Lower lobe of right lung (tissue), 1 donor: Measurements from ENCODE around the gene PCDHB16. TPM values are rescaled to one million over a fixed set of nuclear protein-coding genes. Genes with fewer than 3 reads are reported as not detected.

Source experiments
- total RNA-seq: library from RNA; stranded (reverse); fragmentation: NEBNext Ultra II Directional; extraction: Animal tissue kit (Norgen Biotek cat#: 25700); gene quantifications from one replicate; pipeline ENCODE4 v1.2.1, GENCODE V29; 2021
- donor health status: DM: no; HTN: yes; CAD: no; lungs with severe emphysema.

The PCDHB16 gene
- total RNA-seq, 1 donor from 2014 or later: 2.6 TPM

Other genes with a start within 250 kb of the PCDHB16 start
- 5.8 TPM for gene PCDHAC2, start 215.9 kb upstream of the PCDHB16 start, total RNA-seq
- gene PCDHB1, start 131.0 kb upstream of the PCDHB16 start, total RNA-seq: 0.15 TPM
- gene PCDHB2, start 87.8 kb upstream of the PCDHB16 start, total RNA-seq: 5.6 TPM
- gene PCDHB3, start 81.9 kb upstream of the PCDHB16 start, total RNA-seq: 1.5 TPM
- 2.2 TPM for gene PCDHB4, start 60.6 kb upstream of the PCDHB16 start, total RNA-seq
- gene PCDHB5, start 47.2 kb upstream of the PCDHB16 start, total RNA-seq: 1.8 TPM
- gene PCDHB6, start 32.3 kb upstream of the PCDHB16 start, total RNA-seq: 0.41 TPM
- gene PCDHB7, start 9.7 kb upstream of the PCDHB16 start, total RNA-seq: 1.9 TPM
- 2.6 TPM for gene PCDHB8, start 4.6 kb upstream of the PCDHB16 start, total RNA-seq
- gene PCDHB9, start 4.8 kb downstream of the PCDHB16 start, total RNA-seq: 3.0 TPM
- 2.0 TPM for gene PCDHB10, start 10.0 kb downstream of the PCDHB16 start, total RNA-seq
- gene PCDHB11, start 17.2 kb downstream of the PCDHB16 start, total RNA-seq: 2.7 TPM
- 1.7 TPM for gene PCDHB12, start 26.3 kb downstream of the PCDHB16 start, total RNA-seq
- 2.9 TPM for gene PCDHB13, start 31.5 kb downstream of the PCDHB16 start, total RNA-seq
- gene PCDHB14, start 41.0 kb downstream of the PCDHB16 start, total RNA-seq: 2.1 TPM
- gene PCDHB15, start 63.0 kb downstream of the PCDHB16 start, total RNA-seq: 2.8 TPM
- 0.71 TPM for gene SLC25A2, start 121.7 kb downstream of the PCDHB16 start, total RNA-seq
- 65.0 TPM for gene TAF7, start 138.4 kb downstream of the PCDHB16 start, total RNA-seq
- gene PCDHGA1, start 148.1 kb downstream of the PCDHB16 start, total RNA-seq: 0.53 TPM
- 2.7 TPM for gene PCDHGA2, start 156.4 kb downstream of the PCDHB16 start, total RNA-seq
- gene PCDHGA3, start 161.4 kb downstream of the PCDHB16 start, total RNA-seq: 1.8 TPM
- gene PCDHGB1, start 167.7 kb downstream of the PCDHB16 start, total RNA-seq: 1.8 TPM
- gene PCDHGA4, start 172.6 kb downstream of the PCDHB16 start, total RNA-seq: 3.1 TPM
- gene PCDHGB2, start 177.6 kb downstream of the PCDHB16 start, total RNA-seq: 3.7 TPM
- 2.8 TPM for gene PCDHGA5, start 181.8 kb downstream of the PCDHB16 start, total RNA-seq
- 2.2 TPM for gene PCDHGB3, start 187.9 kb downstream of the PCDHB16 start, total RNA-seq
- gene PCDHGA6, start 191.5 kb downstream of the PCDHB16 start, total RNA-seq: 3.2 TPM
- gene PCDHGA7, start 200.4 kb downstream of the PCDHB16 start, total RNA-seq: 1.9 TPM
- 5.3 TPM for gene PCDHGB4, start 205.3 kb downstream of the PCDHB16 start, total RNA-seq
- gene PCDHGA8, start 210.2 kb downstream of the PCDHB16 start, total RNA-seq: 1.5 TPM
- gene PCDHGB5, start 215.6 kb downstream of the PCDHB16 start, total RNA-seq: 9.1 TPM
- gene PCDHGA9, start 220.4 kb downstream of the PCDHB16 start, total RNA-seq: 4.8 TPM
- 7.7 TPM for gene PCDHGB6, start 225.6 kb downstream of the PCDHB16 start, total RNA-seq
- 5.4 TPM for gene PCDHGA10, start 230.6 kb downstream of the PCDHB16 start, total RNA-seq
- gene PCDHGB7, start 235.3 kb downstream of the PCDHB16 start, total RNA-seq: 15.9 TPM
- gene PCDHGA11, start 238.7 kb downstream of the PCDHB16 start, total RNA-seq: 3.2 TPM
- 5.9 TPM for gene PCDHGA12, start 248.1 kb downstream of the PCDHB16 start, total RNA-seq